GM18511 (cell line): ENCODE measurements around the gene CRY2.
"Not testable (repeated sequence)": the region's sequence is repeated elsewhere in the genome, so short reads cannot be mapped to it uniquely, and the experiment has no call there.

Experiments used
- ATAC-seq: cut with Tn5 transposase; IDR thresholded peaks from one replicate; pipeline ENCODE4 v1.9.1; 2021; ENCODE audit warnings: mild to moderate bottlenecking, moderate library complexity; ENCODE audit not compliant: unreplicated experiment

CRY2 gene

DNA sequence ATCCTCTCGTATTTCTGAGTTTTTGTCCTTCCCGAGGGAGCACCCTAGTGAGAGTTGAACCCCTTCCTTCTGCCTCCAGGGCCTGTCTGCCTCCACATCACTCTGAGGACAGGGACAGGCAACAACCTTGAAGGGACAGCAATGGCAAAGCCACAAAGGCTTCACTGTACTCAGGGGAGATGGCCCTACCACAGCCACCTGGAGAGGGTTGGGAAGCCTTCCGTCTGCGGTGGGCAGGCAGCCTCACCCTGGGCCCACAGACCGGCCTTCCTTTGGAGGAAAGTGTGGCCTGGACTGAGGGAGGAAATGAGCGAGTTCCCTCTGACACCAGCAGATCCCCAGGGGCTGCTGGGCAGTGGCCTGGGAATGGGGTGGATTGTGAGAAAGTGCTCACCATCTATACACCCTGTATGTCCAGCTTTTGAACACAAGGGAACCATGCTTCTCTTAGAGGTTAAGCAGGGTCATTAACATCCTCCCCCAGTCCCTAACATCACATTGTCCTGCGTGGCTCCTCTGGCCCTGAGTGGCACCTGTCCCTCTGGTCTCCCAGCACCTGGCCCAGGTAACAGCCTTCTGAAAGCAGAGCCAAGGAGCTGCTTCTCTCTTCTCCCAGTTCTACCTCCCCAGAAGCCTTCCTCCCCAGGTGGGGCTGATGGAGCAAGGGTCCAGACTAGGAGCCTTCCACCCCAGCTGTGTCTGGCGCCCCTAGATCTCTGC, 35.5 kb upstream of the CRY2 start:
- no peak for ATAC-seq

DNA sequence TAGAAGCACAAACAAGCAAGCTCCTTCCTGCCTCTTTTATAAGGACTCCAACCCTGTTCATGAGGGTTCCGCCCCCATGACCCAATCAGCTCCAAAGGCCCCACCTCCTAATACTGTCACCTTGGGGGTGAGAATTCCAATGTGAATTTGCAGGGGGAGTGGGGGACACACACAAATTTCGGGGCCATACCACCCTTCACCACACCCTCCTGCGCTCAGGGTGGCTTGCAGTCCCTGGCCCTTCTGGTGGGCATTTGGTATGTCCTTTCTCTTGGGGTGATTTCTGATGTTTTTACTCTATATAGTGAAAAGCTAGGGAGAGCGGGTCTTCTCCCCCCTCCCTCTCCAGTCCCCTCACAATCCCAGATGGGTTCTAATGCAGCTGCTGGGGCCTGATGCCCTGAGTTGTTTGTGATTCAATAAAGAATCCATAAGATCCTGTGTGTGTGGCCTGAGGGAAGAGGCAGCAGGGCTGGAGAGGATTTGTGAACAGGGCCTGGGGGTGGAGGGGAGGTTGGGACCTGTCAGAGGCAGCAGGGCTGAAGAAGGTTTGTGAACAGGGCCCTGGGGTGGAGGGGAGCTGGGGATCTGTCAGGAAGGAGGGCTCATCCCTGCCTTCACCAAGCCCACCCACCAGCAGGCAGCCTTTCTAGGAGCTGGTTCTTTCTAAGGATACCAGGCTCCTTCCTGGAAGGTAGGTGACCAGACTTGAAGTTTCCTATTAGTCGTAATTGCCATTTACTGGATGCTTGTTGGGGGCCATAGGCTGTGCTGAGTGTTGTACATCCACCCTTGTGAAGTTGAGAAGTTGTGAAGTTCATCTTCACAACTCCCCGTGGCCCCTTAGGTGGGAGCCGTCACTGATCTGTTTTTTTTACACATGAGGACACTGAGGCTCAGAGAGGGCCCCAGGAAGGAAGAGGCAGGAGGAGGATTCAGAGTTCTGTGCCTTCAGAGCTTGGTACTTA, 34.4 kb upstream of the CRY2 start:
- no peak for ATAC-seq

DNA sequence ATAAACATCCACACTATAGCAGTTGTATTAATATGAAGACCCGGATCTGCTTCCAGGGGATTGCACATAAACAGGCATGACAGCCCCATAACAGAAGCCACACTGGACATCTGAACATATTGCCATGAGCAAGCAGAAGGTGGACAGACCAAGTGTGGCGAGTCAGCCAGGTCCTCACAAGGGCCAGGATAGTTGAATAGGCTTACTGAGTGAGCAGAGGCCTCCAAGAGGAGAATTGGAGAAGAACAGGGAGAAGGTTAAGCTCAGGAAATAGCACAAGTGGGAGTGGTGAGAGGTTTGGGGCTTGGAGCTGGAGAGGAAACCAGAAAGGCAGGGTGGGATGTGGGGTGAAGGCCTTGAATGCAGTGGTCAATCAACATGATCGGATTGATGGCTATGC, 31.5 kb upstream of the CRY2 start:
- ATAC-seq, result no peak

DNA sequence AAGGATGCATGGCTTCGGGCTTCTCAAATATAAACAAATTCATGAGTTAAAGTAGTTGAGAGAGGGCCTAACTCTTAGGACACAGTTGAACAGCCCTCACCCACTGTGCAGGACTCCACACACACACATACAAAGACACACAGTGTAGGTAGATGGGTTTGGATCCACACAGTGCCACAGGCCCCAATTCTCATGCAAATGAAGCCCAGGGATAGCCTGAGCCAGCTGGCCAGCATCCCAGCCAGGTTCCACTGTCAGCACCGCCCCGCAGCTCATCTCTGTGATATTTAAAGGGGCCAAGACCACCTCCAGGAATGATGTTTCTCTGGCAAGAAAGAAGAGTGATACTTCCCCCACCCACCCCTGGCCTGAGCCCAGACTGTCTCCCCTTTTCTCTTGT, 30.7 kb upstream of the CRY2 start:
- ATAC-seq, result no peak

DNA sequence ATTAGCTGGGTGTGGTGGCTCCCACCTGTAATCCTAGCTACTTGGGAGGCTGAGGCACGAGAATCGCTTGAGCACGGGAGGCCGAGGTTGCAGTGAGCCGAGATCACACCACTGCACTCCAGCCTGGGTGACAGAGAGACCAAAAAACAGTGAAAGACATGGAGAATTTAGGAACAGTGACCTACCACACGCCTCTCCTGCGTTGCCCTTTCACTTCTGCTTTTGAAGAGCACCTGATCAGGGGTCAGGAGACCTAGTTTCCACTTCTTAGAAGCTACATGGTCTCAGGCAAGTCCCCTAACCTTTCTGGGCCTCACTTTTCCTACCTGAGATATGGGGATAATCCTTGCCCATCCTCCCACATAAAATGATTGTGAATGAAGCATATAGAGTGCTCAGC, 30.1 kb upstream of the CRY2 start:
- no peak for ATAC-seq

DNA sequence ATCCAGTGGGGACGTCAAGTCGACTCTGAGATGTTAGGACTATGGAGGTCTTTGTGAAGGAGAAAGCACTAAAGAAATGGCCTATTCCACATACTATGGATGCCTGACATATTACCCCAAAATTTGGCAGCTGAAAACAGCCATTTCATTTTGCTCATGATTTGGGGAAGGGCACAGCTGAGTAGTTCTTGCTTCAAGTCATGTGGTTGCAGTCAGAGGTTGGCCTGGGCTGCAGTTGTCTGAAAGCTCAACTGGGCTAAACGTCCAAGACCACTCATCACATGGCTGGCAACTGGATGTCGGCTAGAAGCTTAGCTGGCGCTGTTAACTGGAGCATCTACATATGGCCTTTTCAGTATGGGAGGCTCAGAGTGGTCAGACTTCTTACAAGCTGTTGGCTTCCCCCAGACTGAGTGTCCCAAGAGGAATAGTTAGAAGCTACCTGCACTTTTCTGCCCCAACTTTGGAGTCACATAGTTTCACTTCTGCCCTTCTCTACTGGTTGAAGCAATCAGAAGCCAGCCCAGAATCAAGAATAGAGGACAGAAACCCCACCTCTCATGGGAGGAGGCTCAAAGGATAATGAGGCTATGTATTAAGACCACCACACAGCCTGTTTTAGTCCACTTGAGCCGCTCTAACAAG, 28.2 kb upstream of the CRY2 start:
- no peak for ATAC-seq

DNA sequence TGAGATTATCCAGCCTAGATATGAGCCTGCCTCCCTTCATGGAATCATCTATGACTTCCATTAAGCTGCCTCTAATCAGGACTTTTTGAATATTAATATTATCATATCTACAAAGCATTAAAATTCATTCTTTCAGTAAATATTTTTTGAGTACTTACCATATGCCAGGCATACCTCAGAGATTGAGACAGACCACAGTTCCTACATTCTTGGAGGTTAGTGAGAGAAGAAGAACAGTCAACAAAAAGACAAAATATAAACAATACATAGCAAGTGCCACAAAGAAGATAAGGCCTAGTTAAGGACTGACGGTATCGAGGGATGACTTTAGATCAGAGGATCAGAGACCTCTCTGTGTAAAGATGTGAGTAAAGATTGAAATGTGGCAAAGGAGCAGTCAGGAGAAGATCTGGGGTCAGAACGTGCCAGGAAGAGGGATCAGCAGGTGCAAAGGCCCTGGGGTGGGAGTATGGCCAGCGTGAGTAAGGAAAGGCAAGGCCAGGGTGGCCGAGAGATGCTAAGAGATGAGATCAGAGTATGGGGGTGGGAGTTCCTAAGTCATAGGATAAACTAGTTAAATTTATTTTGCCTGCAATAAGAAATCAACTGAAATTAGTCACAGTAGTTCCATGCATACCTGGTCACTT, 26.9 kb upstream of the CRY2 start:
- no peak for ATAC-seq

DNA sequence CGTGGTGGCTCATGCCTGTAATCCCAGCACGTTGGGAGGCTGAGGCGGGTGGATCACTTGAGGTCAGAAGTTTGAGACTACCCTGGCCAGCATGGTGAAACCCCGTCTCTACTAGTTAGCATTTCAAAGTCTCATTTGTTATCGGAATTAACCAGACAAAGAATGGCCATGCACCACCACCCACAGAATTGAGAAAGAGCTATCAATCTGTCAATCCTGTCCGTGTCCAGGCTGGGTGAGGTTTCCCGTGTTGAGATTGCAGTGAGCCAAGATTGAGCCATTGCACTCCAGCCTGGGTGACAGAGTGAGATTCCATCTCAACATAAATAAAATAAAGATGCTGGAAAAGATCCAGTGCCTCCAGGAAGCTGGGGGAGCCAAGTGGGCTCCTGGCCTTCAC, 20.8 kb upstream of the CRY2 start:
- ATAC-seq, result not testable (repeated sequence)

DNA sequence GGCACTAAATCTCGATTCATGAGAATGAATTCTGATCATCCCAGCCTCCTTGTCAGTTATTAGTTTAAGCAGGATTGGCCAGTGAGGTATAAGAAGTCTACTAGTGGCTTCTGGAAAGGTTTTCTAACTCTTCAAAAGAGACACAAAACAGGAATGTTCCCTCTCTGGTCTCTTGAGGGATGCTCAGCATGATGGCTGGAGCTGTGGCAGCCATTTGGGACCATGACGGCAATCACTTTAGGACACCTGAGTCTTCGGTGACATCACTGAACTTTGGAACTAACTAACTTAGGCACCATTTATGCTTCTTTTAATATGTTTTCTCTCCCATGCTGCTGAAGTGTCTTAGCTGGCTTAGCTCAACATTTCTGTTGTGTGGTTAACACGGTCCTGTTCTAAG, 20.2 kb upstream of the CRY2 start:
- ATAC-seq, result no peak

DNA sequence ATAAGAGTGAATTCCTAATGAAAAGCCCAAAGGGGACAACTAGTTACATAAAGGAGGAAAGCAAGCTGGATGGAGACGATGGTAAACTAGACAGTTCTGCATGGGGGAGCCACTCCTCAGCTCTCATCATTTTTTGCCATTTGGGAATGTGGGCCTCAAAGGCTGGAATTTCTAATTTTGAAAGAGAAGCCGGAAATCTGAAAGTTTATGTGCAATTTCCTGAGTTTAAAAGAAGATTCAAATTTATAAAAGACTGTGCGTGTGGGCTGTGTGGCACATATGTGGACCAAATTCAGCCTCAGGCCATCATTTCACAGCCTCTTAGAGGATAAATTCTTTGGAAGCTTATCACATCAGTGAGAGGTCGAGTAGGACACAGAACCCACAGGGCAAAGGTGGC, 18.3 kb upstream of the CRY2 start:
- no peak for ATAC-seq

DNA sequence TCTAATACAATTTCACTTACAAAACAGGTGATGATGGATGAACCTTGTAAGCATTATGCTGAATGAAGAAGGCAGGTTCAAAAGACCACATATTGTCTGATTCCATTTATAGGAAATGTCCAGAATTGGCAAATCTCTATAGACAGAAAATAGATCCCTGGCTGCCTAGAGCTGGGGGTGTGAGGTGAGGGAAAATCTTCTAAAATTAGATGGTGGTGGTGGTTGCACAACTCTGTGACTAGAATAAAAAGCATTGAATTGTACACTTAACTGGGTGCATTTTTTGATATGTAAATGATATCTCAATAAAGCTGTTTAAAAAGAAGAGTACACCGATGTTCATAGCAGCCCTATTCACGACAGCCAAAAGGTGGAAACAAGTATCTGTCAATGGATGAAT, 16.7 kb upstream of the CRY2 start:
- no peak for ATAC-seq

DNA sequence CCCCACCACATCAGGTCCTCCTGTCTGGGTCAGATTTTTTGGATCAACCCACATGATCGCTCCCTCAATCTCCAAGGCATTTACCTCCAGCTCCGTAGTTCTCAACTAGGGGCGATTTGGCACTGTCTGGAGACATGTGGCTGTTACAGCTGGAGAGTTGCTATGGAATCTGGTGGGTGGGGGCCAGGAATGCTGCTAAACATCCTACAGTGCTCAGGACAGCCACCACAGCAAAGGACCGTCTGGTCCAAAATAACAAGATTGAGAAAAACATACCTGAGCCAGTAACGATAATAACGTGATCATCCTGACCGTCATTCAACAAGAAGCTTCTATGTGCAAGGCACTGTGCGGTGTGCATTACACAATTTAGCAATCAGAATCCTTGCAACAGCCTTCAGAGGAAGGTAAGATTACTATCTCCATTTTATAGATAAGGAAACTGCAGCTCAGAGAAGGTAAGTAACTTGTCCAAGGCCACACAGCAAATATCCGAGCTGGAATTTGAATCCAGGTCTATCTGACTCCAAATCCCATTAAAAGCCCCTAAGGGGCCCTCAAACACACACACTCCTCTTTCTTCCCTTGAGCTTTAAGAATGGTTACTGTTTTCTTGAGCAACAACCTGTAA, 14.3 kb upstream of the CRY2 start:
- no peak for ATAC-seq

DNA sequence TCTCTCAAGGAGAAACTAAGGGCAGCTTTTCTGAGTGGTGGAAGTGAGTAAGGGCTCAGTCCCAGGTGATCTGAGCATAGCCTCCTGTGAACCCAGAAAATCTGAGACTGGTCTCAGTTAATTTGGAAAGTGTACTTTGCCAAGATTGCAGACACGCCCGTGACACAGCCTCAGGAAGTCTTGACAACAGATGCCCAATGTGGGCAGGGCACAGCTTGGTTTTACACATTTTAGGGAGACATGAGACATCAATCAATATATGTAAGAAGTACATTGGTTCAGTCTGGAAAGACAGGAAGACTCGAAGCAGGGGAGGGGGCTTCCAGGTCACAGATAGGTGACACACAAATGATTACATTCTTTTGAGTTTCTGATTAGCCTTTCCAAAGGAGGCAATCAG, 13.5 kb upstream of the CRY2 start:
- ATAC-seq, result no peak

DNA sequence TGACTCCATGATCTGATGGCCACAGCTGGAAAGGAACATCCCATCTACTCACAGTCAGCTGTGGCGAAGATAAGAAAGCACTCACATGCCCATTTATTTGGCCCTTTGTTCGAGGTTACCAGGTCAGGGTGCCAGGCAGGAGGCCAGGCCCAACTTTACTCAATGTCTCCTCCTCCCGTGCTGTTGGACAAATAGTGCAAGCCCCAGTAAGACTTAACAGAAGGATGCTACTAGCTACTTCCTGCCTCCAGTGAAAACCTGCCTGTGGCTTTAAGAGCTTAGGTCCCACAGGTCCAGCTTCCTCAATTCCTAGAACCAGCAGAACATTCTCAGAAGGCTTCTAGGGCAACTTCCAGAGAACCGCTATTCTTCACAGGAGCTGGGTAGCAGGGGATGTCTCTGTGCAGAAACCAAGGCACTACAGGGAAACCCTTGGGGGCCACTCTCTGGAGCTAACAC, 12.9 kb upstream of the CRY2 start:
- ATAC-seq, result no peak

DNA sequence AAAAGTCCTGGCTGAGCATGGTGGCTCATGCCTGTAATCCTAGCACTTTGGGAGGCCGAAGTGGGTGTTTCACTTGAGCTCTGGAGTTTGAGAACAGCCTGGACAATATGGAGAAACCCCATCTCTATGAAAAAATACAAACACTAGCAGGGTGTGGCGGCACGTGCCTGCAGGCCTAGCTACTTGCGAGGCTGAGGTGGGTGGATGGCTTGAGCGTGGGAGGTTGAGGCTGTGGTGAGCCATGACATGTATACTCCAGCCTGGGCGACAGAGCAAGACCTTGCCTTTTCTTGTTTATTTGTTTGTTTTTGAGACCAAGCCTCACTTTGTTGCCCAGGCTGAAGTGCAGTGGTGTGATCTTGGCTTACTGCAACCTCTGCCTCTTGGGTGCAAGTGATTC, 8.1 kb upstream of the CRY2 start:
- ATAC-seq, result no peak

DNA sequence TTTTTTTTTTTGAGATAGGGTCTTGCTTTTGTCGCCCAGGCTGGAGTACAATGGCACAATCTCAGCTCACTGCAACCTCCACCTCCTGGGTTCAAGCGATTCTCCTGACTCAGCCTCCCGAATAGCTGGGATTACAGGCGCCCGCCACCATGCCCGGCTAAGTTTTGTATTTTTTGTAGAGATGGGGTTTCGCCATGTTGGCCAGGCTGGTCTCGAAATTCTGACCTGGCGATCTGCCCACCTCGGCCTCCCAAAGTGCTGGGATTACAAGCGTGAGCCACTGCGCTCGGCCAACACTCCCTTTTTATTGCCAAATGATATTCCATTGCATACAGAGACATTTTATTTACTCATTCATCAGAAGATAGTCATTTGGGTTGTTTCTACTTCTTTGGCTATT, 7.0 kb upstream of the CRY2 start:
- ATAC-seq, result not testable (repeated sequence)

DNA sequence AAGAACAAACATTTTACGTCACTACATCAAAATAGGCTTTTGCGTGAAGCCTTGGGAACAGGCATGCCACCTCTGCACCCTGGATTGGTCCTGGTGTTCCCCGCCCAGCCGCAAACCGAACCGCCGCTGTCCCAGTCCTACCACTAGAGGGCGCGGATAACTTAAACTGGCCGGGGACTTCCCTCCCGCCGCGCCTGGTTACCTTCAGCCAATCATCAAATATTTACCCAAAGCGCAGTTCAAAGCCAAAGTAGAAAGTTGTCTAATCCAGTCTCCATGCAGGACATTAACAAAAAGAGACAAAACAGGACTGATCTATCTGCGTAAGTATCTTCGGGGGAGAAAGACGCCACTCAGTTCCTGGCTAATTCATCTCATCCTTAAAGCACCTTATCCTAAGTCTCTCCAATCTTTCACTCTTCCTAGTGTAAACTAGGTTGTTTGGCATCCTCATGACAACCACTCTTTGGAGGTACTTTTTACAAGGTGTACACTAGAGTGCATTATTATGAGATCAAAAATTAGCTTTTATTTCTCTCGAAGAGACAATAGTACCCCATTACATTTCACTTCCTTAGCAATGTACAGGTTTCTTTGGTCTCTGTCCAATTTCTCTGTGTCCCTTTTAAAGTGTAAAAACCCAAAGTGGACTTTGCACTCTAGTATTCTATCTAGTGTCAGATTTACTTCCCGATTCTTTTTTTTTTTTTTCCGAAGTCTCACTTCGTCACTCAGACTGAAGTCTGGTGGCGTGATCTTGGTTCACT, 3.9 kb upstream of the CRY2 start:
- peak; percentile 21 for ATAC-seq

DNA sequence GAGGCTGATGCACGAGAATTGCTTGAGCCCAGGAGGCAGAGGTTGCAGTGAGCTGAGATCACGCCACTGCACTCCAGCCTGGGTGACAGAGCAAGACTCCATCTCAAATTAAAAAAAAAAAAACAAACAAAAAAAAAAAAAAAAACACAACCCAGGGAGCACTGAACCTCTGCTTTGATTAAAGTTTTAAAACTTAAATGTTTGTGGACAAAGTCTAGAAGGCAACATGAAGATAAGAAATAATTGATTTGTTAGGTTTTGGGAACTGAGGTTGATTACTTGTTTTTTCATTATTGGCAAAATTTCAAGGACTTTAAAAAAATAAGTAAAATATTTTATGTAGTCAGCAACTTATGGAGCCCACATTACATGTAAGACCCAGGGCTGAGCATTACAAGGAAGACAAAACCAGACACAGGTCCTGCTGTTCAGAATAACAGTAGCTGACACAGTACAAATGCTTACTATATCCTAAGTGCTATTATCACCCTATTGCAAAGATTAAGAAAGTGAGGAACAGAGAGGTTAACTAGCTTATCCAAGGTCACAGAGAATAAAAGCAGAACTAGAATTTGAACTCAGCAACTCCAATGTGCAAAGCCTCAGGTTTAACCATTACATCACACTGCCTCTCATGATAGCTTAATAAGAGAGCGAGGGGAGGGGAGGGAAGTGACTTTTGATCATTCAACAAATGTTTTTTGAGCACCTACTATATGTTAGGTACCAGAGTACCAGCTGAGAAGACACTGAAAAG, 2.3 kb upstream of the CRY2 start:
- ATAC-seq, result no peak

DNA sequence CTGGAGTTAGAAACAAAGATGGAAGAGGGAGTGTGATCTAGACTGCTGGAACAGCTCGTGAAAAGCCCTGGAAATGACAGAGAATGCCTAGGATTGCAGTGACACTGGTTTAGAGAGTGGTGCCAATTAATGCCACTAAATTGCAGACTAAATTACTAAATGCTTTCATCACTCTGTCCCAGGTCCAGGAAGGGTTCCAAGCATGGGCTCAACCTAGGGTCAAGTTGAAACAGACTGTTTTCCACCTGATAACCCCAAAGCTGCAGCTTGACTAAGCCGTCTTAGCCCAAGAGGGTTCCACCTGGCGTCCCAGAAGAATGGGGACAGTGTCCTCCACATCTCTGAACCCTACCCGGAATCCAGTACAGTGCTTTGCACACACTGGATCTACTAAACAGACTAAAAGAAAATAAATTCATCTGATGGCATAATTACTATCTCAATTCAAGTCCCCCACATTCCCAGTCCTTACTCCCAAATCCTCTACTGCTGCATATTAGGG, 1.1 kb upstream of the CRY2 start:
- no peak for ATAC-seq
